Hepatocyte (in vitro differentiated cells): Measurements from ENCODE around the gene LLPH. TPM values are rescaled to one million over a fixed set of nuclear protein-coding genes. Genes with fewer than 3 reads are reported as not detected.

ENCODE experiments used
- DNase-seq: peaks from one replicate; pipeline ENCODE4 v3.0.0-alpha.2; 2016; ENCODE audit warnings: low spot score
- H2AFZ ChIP-seq: fragments of 200-600 bp; sonication (generic); 2 replicates; pipeline ENCODE4 v1.6.0; 2016; ENCODE audit warnings: antibody characterized with exemption, mild to moderate bottlenecking
- H3K27ac ChIP-seq: fragments of 200-600 bp; sonication (generic); 2 replicates; pipeline ENCODE4 v1.5.1; 2016; ENCODE audit warnings: mild to moderate bottlenecking
- H3K27me3 ChIP-seq: fragments of 200-600 bp; sonication (generic); 2 replicates; pipeline ENCODE4 v1.6.1; 2016
- H3K36me3 ChIP-seq: fragments of 200-600 bp; sonication (generic); replicated peaks from 2 replicates; pipeline ENCODE4 v1.5.1; 2016; ENCODE audit warnings: low read depth; ENCODE audit not compliant: insufficient read depth
- H3K4me1 ChIP-seq: fragments of 200-600 bp; sonication (generic); 2 replicates; pipeline ENCODE4 v1.5.1; 2016; ENCODE audit warnings: mild to moderate bottlenecking, moderate library complexity; ENCODE audit not compliant: insufficient read depth
- H3K4me2 ChIP-seq: fragments of 200-600 bp; sonication (generic); 2 replicates; pipeline ENCODE4 v1.6.0; 2016
- H3K4me3 ChIP-seq: fragments of 200-600 bp; sonication (generic); 2 replicates; pipeline ENCODE4 v1.5.1; 2016; ENCODE audit warnings: mild to moderate bottlenecking
- H3K79me2 ChIP-seq: fragments of 200-600 bp; sonication (generic); 2 replicates; pipeline ENCODE4 v1.6.0; 2017; ENCODE audit warnings: mild to moderate bottlenecking
- H3K9me2 ChIP-seq: fragments of 200-600 bp; sonication (generic); replicated peaks from 2 replicates; pipeline ENCODE4 v1.6.0; 2017; ENCODE audit warnings: mild to moderate bottlenecking; ENCODE audit not compliant: insufficient read depth
- H3K9me3 ChIP-seq: fragments of 200-600 bp; sonication (generic); 2 replicates; pipeline ENCODE4 v1.5.1; 2016; ENCODE audit warnings: low read depth, mild to moderate bottlenecking
- H4K20me1 ChIP-seq: fragments of 200-600 bp; sonication (generic); 2 replicates; pipeline ENCODE4 v1.6.0; 2016; ENCODE audit warnings: mild to moderate bottlenecking; ENCODE audit not compliant: insufficient read depth, poor library complexity, severe bottlenecking
- CTCF ChIP-seq: fragments of 200-600 bp; sonication (generic); IDR thresholded peaks from 2 replicates; pipeline ENCODE4 v1.5.1; 2016; ENCODE audit warnings: antibody characterized with exemption, mild to moderate bottlenecking; ENCODE audit not compliant: poor library complexity
- EZH2 ChIP-seq: fragments of 200-600 bp; sonication (generic); IDR thresholded peaks from 2 replicates; pipeline ENCODE4 v1.6.1; 2016; ENCODE audit warnings: antibody characterized with exemption, mild to moderate bottlenecking, borderline replicate concordance
- EZH2phosphoT487 ChIP-seq: fragments of 200-600 bp; sonication (generic); IDR thresholded peaks from one replicate; pipeline ENCODE4 v1.6.1; 2018; ENCODE audit warnings: antibody characterized with exemption, mild to moderate bottlenecking, low read depth, moderate library complexity; ENCODE audit not compliant: unreplicated experiment, severe bottlenecking
- WGBS: methylation state at CpG from one replicate; pipeline ENCODE4 v1.1.6; 2016; ENCODE audit warnings: low lambda C conversion rate; ENCODE audit errors: missing lambda C conversion rate; 5-methylcytosine and 5-hydroxymethylcytosine counted together
- polyA plus RNA-seq: library from polyadenylated mRNA; unstranded; fragments of >200 nt; fragmentation: Nextera tagmentation; extraction: Ambion mirVana; gene quantifications from 2 replicates; pipeline ENCODE4 v1.2.1, GENCODE V29; 2016
- total RNA-seq: library from RNA; depleted of rRNA; stranded (reverse); fragments of >200 nt; gene quantifications from 2 replicates; pipeline ENCODE4 v1.2.3, GENCODE V29; 2014

LLPH gene
- total and polyA plus RNA-seq, 2 experiments from 2014 or later, result 17.4 to 41.1 TPM

GRCh38 chr12:66074561-66074960, 56.0 kb downstream of the LLPH start:
- Histone ChIP-seq H3K27me3 (no peaks in the 10 kb centered on the region), H3K9me2 (no peaks in the 10 kb centered on the region), H3K9me3 (no peaks in the 10 kb centered on the region), H4K20me1 (no peaks in the 10 kb centered on the region), H3K4me2 (no peak overlapping the region), H3K27ac (no peak overlapping the region), H2AFZ (no peak overlapping the region), H3K36me3 (no peaks in the 10 kb centered on the region), H3K4me3 (no peak overlapping the region), H3K79me2 (no peaks in the 10 kb centered on the region), H3K4me1 (no peaks in the 10 kb centered on the region)
- DNase-seq, result no peak
- WGBS, result 46% methylated on average over 2 of the region's 2 CpGs
- no peak for TF ChIP-seq EZH2
- TF ChIP-seq EZH2phosphoT487, result no peak
- TF ChIP-seq CTCF, result no peak

- H3K36me3 ChIP-seq, result no peaks in the 10 kb centered on the region
- no peak overlapping the region for H2AFZ ChIP-seq
- H3K9me3 ChIP-seq, result no peaks in the 10 kb centered on the region
- no peak overlapping the region for H3K4me3 ChIP-seq
- no peak overlapping the region for H3K4me2 ChIP-seq
- no peak for TF ChIP-seq CTCF
- TF ChIP-seq EZH2, result no peak
- no peak for TF ChIP-seq EZH2phosphoT487
- DNase-seq, result no peak
- no peaks in the 10 kb centered on the region for H3K79me2 ChIP-seq
- H3K9me2 ChIP-seq, result no peaks in the 10 kb centered on the region
- WGBS, result 88% methylated on average over 7 of the region's 7 CpGs
- H3K27ac ChIP-seq, result no peak overlapping the region
- H3K4me1 ChIP-seq, result no peaks in the 10 kb centered on the region
- H3K27me3 ChIP-seq, result no peaks in the 10 kb centered on the region
- no peaks in the 10 kb centered on the region for H4K20me1 ChIP-seq
Observed at GRCh38 chr12:66072566-66072965, 58.0 kb downstream of the LLPH start.

- DNase-seq, result no peak
- H2AFZ ChIP-seq, result no peak overlapping the region
- H4K20me1 ChIP-seq, result no peaks in the 10 kb centered on the region
- WGBS, result 89% methylated on average over 2 of the region's 2 CpGs
- H3K27me3 ChIP-seq, result no peaks in the 10 kb centered on the region
- H3K36me3 ChIP-seq, result no peaks in the 10 kb centered on the region
- TF ChIP-seq CTCF (no peak), EZH2phosphoT487 (no peak), EZH2 (no peak)
- no peaks in the 10 kb centered on the region for H3K79me2 ChIP-seq
- H3K9me2 ChIP-seq, result no peaks in the 10 kb centered on the region
- H3K4me3 ChIP-seq, result no peak overlapping the region
- H3K4me1 ChIP-seq, result no peaks in the 10 kb centered on the region
- no peaks in the 10 kb centered on the region for H3K9me3 ChIP-seq
- H3K4me2 ChIP-seq, result no peak overlapping the region
- H3K27ac ChIP-seq, result no peak overlapping the region
Observed at GRCh38 chr12:66072135-66072534, 58.4 kb downstream of the LLPH start.

GRCh38 chr12:66071549-66071948, 59.0 kb downstream of the LLPH start:
- Histone ChIP-seq H3K4me3 (no peak overlapping the region), H3K36me3 (no peaks in the 10 kb centered on the region)

More at GRCh38 chr12:66071549-66071948, 59.0 kb downstream of the LLPH start:
- no peak overlapping the region for H2AFZ ChIP-seq
- H3K4me1 ChIP-seq, result no peaks in the 10 kb centered on the region
- H3K9me3 ChIP-seq, result no peaks in the 10 kb centered on the region
- DNase-seq, result no peak
- no peaks in the 10 kb centered on the region for H3K79me2 ChIP-seq
- no peak overlapping the region for H3K27ac ChIP-seq
- H3K9me2 ChIP-seq, result no peaks in the 10 kb centered on the region
- H3K4me2 ChIP-seq, result no peak overlapping the region
- TF ChIP-seq EZH2, result no peak
- no peak for TF ChIP-seq EZH2phosphoT487
- no peak for TF ChIP-seq CTCF
- 94% methylated on average over 1 of the region's 1 CpG for WGBS
- no peaks in the 10 kb centered on the region for H3K27me3 ChIP-seq
- H4K20me1 ChIP-seq, result no peaks in the 10 kb centered on the region
